GM12878 (cell line): ENCODE data around the gene KIF6. TPM values are rescaled to one million over a fixed set of nuclear protein-coding genes. Genes with fewer than 3 reads are reported as not detected.

Experiments used
- ATAC-seq: fragments of 200-7000 bp; cut with Tn5 transposase; 3 replicates; pipeline ENCODE4 v1.9.1; 2020; ENCODE audit warnings: mild to moderate bottlenecking, moderate library complexity
- BruUV-seq: library from RNA; stranded (reverse); fragments of 400-500 nt; replicated peaks from 2 replicates; lab custom pipeline; 2021; lab: Mats Ljungman, UMichigan
- CTCF ChIA-PET: fragments of 300-600 bp; sonication (Branson Sonifier 250); formaldehyde crosslinking; extraction: SDS; loops from one replicate; lab custom pipeline; 2021; ENCODE audit warnings: inconsistent platforms; lab: Yijun Ruan, JAX
- POLR2A ChIA-PET: fragments of 350-600 bp; formaldehyde crosslinking; extraction: SDS; loops from one replicate; lab custom pipeline; 2021; ENCODE audit warnings: inconsistent platforms; lab: Charles Lee
- RAD21 ChIA-PET: fragments of 300-600 bp; sonication (Branson Sonifier 250); formaldehyde crosslinking; loops from one replicate; lab custom pipeline; 2023; ENCODE audit warnings: antibody characterized with exemption; ENCODE audit not compliant: unreplicated experiment; lab: Charles Lee
- SMC1A ChIA-PET: fragments of 300-600 bp; sonication (Branson Sonifier 250); formaldehyde crosslinking; loops from one replicate; lab custom pipeline; 2023; ENCODE audit not compliant: unreplicated experiment, uncharacterized antibody; lab: Charles Lee
- DNase-seq: peaks from one replicate; pipeline ENCODE4 v3.0.0-alpha.2; 2011; ENCODE audit warnings: low read depth, low spot score
- FAIRE-seq: peaks from 3 replicates; lab custom pipeline; 2011; peaks lifted over from hg19 to GRCh38; lab: Jason Lieb, UNC
- H2AFZ ChIP-seq: 2 replicates; pipeline ENCODE4 v1.6.0; 2011; ENCODE audit warnings: low read depth, low read length, control low read depth; ENCODE audit not compliant: control insufficient read depth
- H3K27ac ChIP-seq: 2 replicates; pipeline ENCODE4 v1.5.1; 2011; ENCODE audit warnings: control low read depth; ENCODE audit not compliant: control insufficient read depth, insufficient read depth
- H3K27me3 ChIP-seq, 2 experiments: replicated peaks in 1 of 2; 2 replicates each; pipeline versions ENCODE4 v1.6.0 to v1.6.1; 2011; ENCODE audit warnings: low read length in 1 of 2; ENCODE audit not compliant: control insufficient read depth in 2 of 2, insufficient read depth in 2 of 2
- H3K36me3 ChIP-seq, 2 experiments: 2 replicates each; pipeline ENCODE4 v1.5.1; 2011; ENCODE audit warnings: low read length in 1 of 2; ENCODE audit not compliant: control insufficient read depth in 2 of 2, insufficient read depth in 2 of 2
- H3K4me1 ChIP-seq: 2 replicates; pipeline ENCODE4 v1.6.1; 2011; ENCODE audit warnings: mild to moderate bottlenecking, low read length, moderate library complexity, mixed read lengths; ENCODE audit not compliant: control insufficient read depth, insufficient read depth
- H3K4me2 ChIP-seq: 2 replicates; pipeline ENCODE4 v1.6.0; 2011; ENCODE audit warnings: control low read depth; ENCODE audit not compliant: control insufficient read depth, insufficient read depth
- H3K4me3 ChIP-seq: fragments of 200-600 bp; sonication (generic); 2 replicates; pipeline ENCODE4 v1.5.1; 2016
- H3K79me2 ChIP-seq: 2 replicates; pipeline ENCODE4 v1.6.0; 2011; ENCODE audit warnings: low read length; ENCODE audit not compliant: control insufficient read depth, insufficient read depth
- H3K9ac ChIP-seq: 2 replicates; pipeline ENCODE4 v1.8.0; 2011; ENCODE audit warnings: low read length, control low read depth, mixed read lengths; ENCODE audit not compliant: control insufficient read depth, insufficient read depth
- H3K9me3 ChIP-seq: replicated peaks from 3 replicates; pipeline ENCODE4 v1.5.1; 2011; ENCODE audit warnings: mild to moderate bottlenecking, low read length; ENCODE audit not compliant: control insufficient read depth, insufficient read depth
- H4K20me1 ChIP-seq: 2 replicates; pipeline ENCODE4 v1.6.0; 2011; ENCODE audit not compliant: control insufficient read depth, insufficient read depth
- EP300 ChIP-seq, 2 experiments: fragments of 150-350 bp in 1 of 2; IDR thresholded peaks; 2 replicates each; pipeline ENCODE4 v1.6.1; 2011 to 2012; ENCODE audit warnings: low read depth in 2 of 2, low read length in 2 of 2, borderline replicate concordance in 1 of 2, improper control_type of control experiment in 1 of 2, inconsistent platforms in 1 of 2; ENCODE audit not compliant: control insufficient read depth in 1 of 2
- MYC ChIP-seq: IDR thresholded peaks from 2 replicates; pipeline ENCODE4 v1.6.1; 2011; ENCODE audit warnings: mild to moderate bottlenecking, low read length, moderate library complexity, inconsistent platforms; ENCODE audit not compliant: insufficient read depth, insufficient replicate concordance, insufficient read length, severe bottlenecking
- NBN ChIP-seq: fragments of 450-650 bp; IDR thresholded peaks from 2 replicates; pipeline ENCODE4 v1.6.1; 2016
- NFYA ChIP-seq: IDR thresholded peaks from 2 replicates; pipeline ENCODE4 v1.6.1; 2011; ENCODE audit warnings: low read depth, mild to moderate bottlenecking, low read length, improper control_type of control experiment, borderline replicate concordance
- NR2F1 ChIP-seq: fragments of 450-650 bp; conservative IDR thresholded peaks from 2 replicates; pipeline ENCODE4 v1.6.1; 2017; ENCODE audit warnings: mild to moderate bottlenecking
- NRF1 ChIP-seq: conservative IDR thresholded peaks from 2 replicates; pipeline ENCODE4 v1.6.1; 2011; ENCODE audit warnings: mild to moderate bottlenecking, low read depth, low read length, improper control_type of control experiment
- PAX5 ChIP-seq: IDR thresholded peaks from 2 replicates; pipeline ENCODE4 v1.6.1; 2011; ENCODE audit warnings: low read depth, low read length, borderline replicate concordance
- RFX5 ChIP-seq: IDR thresholded peaks from 2 replicates; pipeline ENCODE4 v1.6.1; 2011; ENCODE audit warnings: low read depth, low read length, improper control_type of control experiment
- RUNX3 ChIP-seq: IDR thresholded peaks from 2 replicates; pipeline ENCODE4 v1.6.1; 2012; ENCODE audit warnings: low read length, inconsistent platforms
- SIN3A ChIP-seq: IDR thresholded peaks from 2 replicates; pipeline ENCODE4 v1.6.1; 2012; ENCODE audit warnings: low read depth, low read length, improper control_type of control experiment
- SMARCA5 ChIP-seq: fragments of 450-650 bp; IDR thresholded peaks from 2 replicates; pipeline ENCODE4 v1.6.1; 2017; ENCODE audit warnings: mild to moderate bottlenecking
- SMC3 ChIP-seq: IDR thresholded peaks from 2 replicates; pipeline ENCODE4 v1.6.1; 2011; ENCODE audit warnings: low read length, improper control_type of control experiment, borderline replicate concordance
- ZNF384 ChIP-seq: IDR thresholded peaks from 2 replicates; pipeline ENCODE4 v1.6.1; 2012; ENCODE audit warnings: low read depth, mild to moderate bottlenecking, low read length, improper control_type of control experiment, borderline replicate concordance
- ZSCAN29 ChIP-seq: fragments of 450-650 bp; IDR thresholded peaks from 2 replicates; pipeline ENCODE4 v1.6.1; 2017; ENCODE audit warnings: mild to moderate bottlenecking, moderate library complexity
- WGBS: methylation state at CpG from one replicate; pipeline ENCODE4 v1.1.6; 2016; ENCODE audit warnings: low lambda C conversion rate; ENCODE audit not compliant: insufficient replicate concordance, insufficient coverage; ENCODE audit errors: missing lambda C conversion rate; 5-methylcytosine and 5-hydroxymethylcytosine counted together
- in situ Hi-C: fragments of 300-500 bp; cut with MboI; formaldehyde crosslinking; loops from 9 replicates; pipeline ENCODE4 v1.14.3; 2018; ENCODE audit warnings: mixed read lengths
- intact Hi-C: fragments of 100-400 bp; cut with micrococcal nuclease; formaldehyde crosslinking; loops from one replicate; pipeline ENCODE4 v1.14.2; 2022; ENCODE audit not compliant: unreplicated experiment
- polyA plus RNA-seq, 11 experiments: library from polyadenylated mRNA; depleted of rRNA in 4 of 11; unstranded in 6 of 11; stranded (reverse) in 5 of 11; fragments of >200 nt; fragmentation: Nextera tagmentation in 4 of 11; fragmentation: Illumina TruSeq in 1 of 11; extraction: Ambion mirVana in 4 of 11; extraction: Trizol in 1 of 11; gene quantifications; 1 replicate in 1 of 11; 2 replicates in 10 of 11; pipeline versions ENCODE4 v1.2.1 to v1.2.3, GENCODE V29; 2011 to 2016; ENCODE audit warnings: inconsistent platforms in 2 of 11, missing spikeins in 2 of 11, low read depth in 1 of 11
- total RNA-seq, 4 experiments: library from RNA; depleted of rRNA in 3 of 4; stranded (reverse); fragments of >200 nt in 3 of 4; fragmentation: Illumina TruSeq in 1 of 4; extraction: Trizol in 1 of 4; gene quantifications; 2 replicates each; pipeline versions ENCODE4 v1.2.1 to v1.2.3, GENCODE V29; 2013 to 2021
- TF ChIP-seq, protein P1 (sequence below): fragments of 450-650 bp; formaldehyde crosslinking; IDR thresholded peaks from 2 replicates; pipeline ENCODE4 v1.4.0; 2020; ENCODE audit warnings: mild to moderate bottlenecking, moderate library complexity
- TF ChIP-seq, protein P2 (sequence below): IDR thresholded peaks from 2 replicates; pipeline ENCODE4 v1.6.1; 2011; ENCODE audit warnings: borderline replicate concordance, low read depth, mild to moderate bottlenecking, moderate library complexity, low read length; ENCODE audit not compliant: insufficient read depth, poor library complexity, severe bottlenecking

Gene KIF6
- total and polyA plus RNA-seq, 10 of the 15 experiments (the other 5 are each of a cell fraction or from before 2014, with no cell fraction given), result 0.09 to 1.0 (median 0.28) TPM

DNA sequence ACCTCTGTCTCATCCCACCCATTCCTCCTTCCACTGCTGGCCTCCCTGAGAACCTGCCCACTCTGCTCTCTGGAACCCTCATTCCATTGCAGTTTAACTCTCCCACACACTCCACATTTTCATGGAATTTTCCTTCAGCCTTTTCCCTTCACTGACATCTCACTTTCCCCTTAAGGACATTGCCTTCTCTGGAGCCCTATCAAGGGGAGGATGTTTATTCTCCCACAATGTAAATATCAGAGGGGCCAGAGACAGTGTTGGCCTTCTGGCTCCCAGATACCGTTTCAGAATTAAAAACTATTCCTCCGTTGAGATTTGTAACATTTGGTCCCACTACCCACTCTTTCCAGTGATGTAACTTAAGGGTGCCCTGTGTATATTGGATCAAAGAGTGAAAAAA, 203.2 kb downstream of the KIF6 start:
- SMC1A ChIA-PET, result no interaction called here
- H3K4me3 ChIP-seq, result no peak overlapping the region

More for the DNA sequence above, 203.2 kb downstream of the KIF6 start:
- Histone ChIP-seq H3K4me2 (no peak overlapping the region), H3K27me3 (no peaks in the 10 kb centered on the region), H2AFZ (no peak overlapping the region), H3K27ac (no peak overlapping the region), H3K36me3 (no peaks in the 10 kb centered on the region), H3K9ac (no peak overlapping the region), H3K4me1 (no peaks in the 10 kb centered on the region)
- ChIA-PET POLR2A (no interaction called here), CTCF (no interaction called here), RAD21 (no interaction called here)
- WGBS, result 8% methylated on average over 2 of the region's 2 CpGs
- FAIRE-seq, result no peak
- DNase-seq, result no peak
- ATAC-seq, result no peak
- in situ Hi-C loops, result no loop called here
- TF ChIP-seq, protein P1, sequence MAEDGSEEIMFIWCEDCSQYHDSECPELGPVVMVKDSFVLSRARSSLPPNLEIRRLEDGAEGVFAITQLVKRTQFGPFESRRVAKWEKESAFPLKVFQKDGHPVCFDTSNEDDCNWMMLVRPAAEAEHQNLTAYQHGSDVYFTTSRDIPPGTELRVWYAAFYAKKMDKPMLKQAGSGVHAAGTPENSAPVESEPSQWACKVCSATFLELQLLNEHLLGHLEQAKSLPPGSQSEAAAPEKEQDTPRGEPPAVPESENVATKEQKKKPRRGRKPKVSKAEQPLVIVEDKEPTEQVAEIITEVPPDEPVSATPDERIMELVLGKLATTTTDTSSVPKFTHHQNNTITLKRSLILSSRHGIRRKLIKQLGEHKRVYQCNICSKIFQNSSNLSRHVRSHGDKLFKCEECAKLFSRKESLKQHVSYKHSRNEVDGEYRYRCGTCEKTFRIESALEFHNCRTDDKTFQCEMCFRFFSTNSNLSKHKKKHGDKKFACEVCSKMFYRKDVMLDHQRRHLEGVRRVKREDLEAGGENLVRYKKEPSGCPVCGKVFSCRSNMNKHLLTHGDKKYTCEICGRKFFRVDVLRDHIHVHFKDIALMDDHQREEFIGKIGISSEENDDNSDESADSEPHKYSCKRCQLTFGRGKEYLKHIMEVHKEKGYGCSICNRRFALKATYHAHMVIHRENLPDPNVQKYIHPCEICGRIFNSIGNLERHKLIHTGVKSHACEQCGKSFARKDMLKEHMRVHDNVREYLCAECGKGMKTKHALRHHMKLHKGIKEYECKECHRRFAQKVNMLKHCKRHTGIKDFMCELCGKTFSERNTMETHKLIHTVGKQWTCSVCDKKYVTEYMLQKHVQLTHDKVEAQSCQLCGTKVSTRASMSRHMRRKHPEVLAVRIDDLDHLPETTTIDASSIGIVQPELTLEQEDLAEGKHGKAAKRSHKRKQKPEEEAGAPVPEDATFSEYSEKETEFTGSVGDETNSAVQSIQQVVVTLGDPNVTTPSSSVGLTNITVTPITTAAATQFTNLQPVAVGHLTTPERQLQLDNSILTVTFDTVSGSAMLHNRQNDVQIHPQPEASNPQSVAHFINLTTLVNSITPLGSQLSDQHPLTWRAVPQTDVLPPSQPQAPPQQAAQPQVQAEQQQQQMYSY (CRISPR knock-in tag), result no peak
- TF ChIP-seq NBN (no peak), SIN3A (no peak), RFX5 (no peak), NFYA (no peak), ZNF384 (no peak), SMC3 (no peak), EP300 (IDR thresholded peaks at IDR 0.05; ENCODE audit: borderline replicate concordance in 1 of 2, control insufficient read depth in 1 of 2, low read depth in 2 of 2, low read length in 2 of 2) (no peak), NRF1 (no peak), PAX5 (no peak), NR2F1 (no peak), SMARCA5 (no peak), RUNX3 (no peak), MYC (no peak), ZSCAN29 (no peak)
- TF ChIP-seq, protein P2, sequence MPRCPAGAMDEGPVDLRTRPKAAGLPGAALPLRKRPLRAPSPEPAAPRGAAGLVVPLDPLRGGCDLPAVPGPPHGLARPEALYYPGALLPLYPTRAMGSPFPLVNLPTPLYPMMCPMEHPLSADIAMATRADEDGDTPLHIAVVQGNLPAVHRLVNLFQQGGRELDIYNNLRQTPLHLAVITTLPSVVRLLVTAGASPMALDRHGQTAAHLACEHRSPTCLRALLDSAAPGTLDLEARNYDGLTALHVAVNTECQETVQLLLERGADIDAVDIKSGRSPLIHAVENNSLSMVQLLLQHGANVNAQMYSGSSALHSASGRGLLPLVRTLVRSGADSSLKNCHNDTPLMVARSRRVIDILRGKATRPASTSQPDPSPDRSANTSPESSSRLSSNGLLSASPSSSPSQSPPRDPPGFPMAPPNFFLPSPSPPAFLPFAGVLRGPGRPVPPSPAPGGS, result no peak
- TF ChIP-seq, all 136 proteins: peak for 0
- Histone ChIP-seq H4K20me1 (no peaks in the 10 kb centered on the region), H3K79me2 (no peaks in the 10 kb centered on the region), H3K9me3 (no peaks in the 10 kb centered on the region)
- no TSS peak for BruUV-seq
- intact Hi-C loops, result no loop called here
